GM12878 (cell line): Measurements from ENCODE around the gene KRT86.

Source experiments
- CTCF ChIP-seq, 3 experiments: IDR thresholded peaks in 2 of 3; conservative IDR thresholded peaks in 1 of 3; 2 replicates each; pipeline ENCODE4 v1.5.1; 2011; ENCODE audit warnings: low read depth in 3 of 3, low read length in 3 of 3, mild to moderate bottlenecking in 3 of 3, control low read depth in 2 of 3, moderate library complexity in 2 of 3, inconsistent platforms in 1 of 3, mixed read lengths in 1 of 3; ENCODE audit not compliant: control insufficient read depth in 2 of 3, insufficient read depth in 1 of 3; ENCODE audit errors: extremely low read depth in 1 of 3
- HDAC2 ChIP-seq: fragments of 200-600 bp; sonication (generic); IDR thresholded peaks from 2 replicates; pipeline ENCODE4 v1.6.1; 2017
- JUNB ChIP-seq: IDR thresholded peaks from 2 replicates; pipeline ENCODE4 v1.6.1; 2016; ENCODE audit warnings: antibody characterized with exemption, mild to moderate bottlenecking
- JUND ChIP-seq: IDR thresholded peaks from 2 replicates; pipeline ENCODE4 v1.6.1; 2012; ENCODE audit warnings: low read depth, mild to moderate bottlenecking, low read length, improper control_type of control experiment, moderate library complexity
- MYC ChIP-seq: IDR thresholded peaks from 2 replicates; pipeline ENCODE4 v1.6.1; 2011; ENCODE audit warnings: mild to moderate bottlenecking, low read length, moderate library complexity, inconsistent platforms; ENCODE audit not compliant: insufficient read depth, insufficient replicate concordance, insufficient read length, severe bottlenecking
- NFIC ChIP-seq: IDR thresholded peaks from 2 replicates; pipeline ENCODE4 v1.6.1; 2012; ENCODE audit warnings: low read depth, mild to moderate bottlenecking, inconsistent platforms, low read length, moderate library complexity
- NFYA ChIP-seq: IDR thresholded peaks from 2 replicates; pipeline ENCODE4 v1.6.1; 2011; ENCODE audit warnings: low read depth, mild to moderate bottlenecking, low read length, improper control_type of control experiment, borderline replicate concordance
- NRF1 ChIP-seq: conservative IDR thresholded peaks from 2 replicates; pipeline ENCODE4 v1.6.1; 2011; ENCODE audit warnings: mild to moderate bottlenecking, low read depth, low read length, improper control_type of control experiment
- STAT1 ChIP-seq: fragments of 450-650 bp; conservative IDR thresholded peaks from 2 replicates; pipeline ENCODE4 v1.6.1; 2014; ENCODE audit warnings: antibody characterized with exemption, mild to moderate bottlenecking
- ZNF274 ChIP-seq: IDR thresholded peaks from one replicate; pipeline ENCODE4 v1.8.0; 2011; ENCODE audit not compliant: insufficient read length, insufficient read depth
- TF ChIP-seq, protein P1 (sequence below): fragments of 450-650 bp; formaldehyde crosslinking; IDR thresholded peaks from 2 replicates; pipeline ENCODE4 v1.4.0; 2022; ENCODE audit warnings: mild to moderate bottlenecking, moderate library complexity
- TF ChIP-seq, protein P2 (sequence below): IDR thresholded peaks from 2 replicates; pipeline ENCODE4 v1.6.1; 2011; ENCODE audit warnings: low read depth, mild to moderate bottlenecking, low read length, moderate library complexity, borderline replicate concordance; ENCODE audit errors: extremely low read depth

DNA sequence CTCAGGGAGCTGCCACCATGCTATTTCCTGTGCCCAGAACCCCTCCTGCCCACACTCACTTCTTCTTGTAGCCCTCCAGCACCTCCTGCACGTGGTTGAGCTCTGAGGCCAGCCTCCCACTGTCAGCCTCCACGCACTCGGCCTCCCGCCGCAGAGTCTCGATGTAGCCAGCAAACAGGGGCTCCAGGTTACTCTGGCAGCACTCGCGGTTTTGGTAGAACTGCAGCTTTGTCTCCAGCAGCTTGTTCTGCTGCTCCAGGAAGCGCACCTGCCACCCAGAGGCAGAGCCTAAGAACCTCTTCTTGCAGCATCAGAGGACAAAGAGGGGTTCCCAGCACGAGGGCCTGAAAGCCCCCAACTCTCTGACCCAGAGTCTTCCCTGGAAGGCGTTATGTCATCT is 44.7 kb downstream of the KRT86 start:
- TF ChIP-seq CTCF (IDR thresholded peaks at IDR 0.05 in 2 of 3, conservative IDR thresholded peaks at IDR 0.05 in 1 of 3; ENCODE audit: control insufficient read depth in 2 of 3, extremely low read depth in 1 of 3, insufficient read depth in 1 of 3, low read depth in 3 of 3, low read length in 3 of 3) (no peak), NFIC (no peak), HDAC2 (no peak), MYC (no peak), JUNB (no peak), ZNF274 (no peak), STAT1 (no peak), NRF1 (no peak), NFYA (no peak), JUND (no peak)
- TF ChIP-seq, protein P1, sequence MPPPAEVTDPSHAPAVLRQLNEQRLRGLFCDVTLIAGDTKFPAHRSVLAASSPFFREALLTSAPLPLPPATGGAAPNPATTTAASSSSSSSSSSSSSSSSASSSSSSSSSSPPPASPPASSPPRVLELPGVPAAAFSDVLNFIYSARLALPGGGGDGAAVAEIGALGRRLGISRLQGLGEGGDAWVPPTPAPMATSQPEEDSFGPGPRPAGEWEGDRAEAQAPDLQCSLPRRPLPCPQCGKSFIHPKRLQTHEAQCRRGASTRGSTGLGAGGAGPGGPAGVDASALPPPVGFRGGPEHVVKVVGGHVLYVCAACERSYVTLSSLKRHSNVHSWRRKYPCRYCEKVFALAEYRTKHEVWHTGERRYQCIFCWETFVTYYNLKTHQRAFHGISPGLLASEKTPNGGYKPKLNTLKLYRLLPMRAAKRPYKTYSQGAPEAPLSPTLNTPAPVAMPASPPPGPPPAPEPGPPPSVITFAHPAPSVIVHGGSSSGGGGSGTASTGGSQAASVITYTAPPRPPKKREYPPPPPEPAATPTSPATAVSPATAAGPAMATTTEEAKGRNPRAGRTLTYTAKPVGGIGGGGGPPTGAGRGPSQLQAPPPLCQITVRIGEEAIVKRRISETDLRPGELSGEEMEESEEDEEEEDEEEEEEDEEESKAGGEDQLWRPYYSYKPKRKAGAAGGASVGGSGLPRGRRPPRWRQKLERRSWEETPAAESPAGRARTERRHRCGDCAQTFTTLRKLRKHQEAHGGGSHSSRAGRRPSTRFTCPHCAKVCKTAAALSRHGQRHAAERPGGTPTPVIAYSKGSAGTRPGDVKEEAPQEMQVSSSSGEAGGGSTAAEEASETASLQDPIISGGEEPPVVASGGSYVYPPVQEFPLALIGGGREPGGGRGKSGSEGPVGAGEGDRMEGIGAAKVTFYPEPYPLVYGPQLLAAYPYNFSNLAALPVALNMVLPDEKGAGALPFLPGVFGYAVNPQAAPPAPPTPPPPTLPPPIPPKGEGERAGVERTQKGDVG (CRISPR knock-in tag) = no peak
- TF ChIP-seq, protein P2, sequence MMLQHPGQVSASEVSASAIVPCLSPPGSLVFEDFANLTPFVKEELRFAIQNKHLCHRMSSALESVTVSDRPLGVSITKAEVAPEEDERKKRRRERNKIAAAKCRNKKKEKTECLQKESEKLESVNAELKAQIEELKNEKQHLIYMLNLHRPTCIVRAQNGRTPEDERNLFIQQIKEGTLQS = no peak
